HEK293 (cell line): Measurements from ENCODE around the gene CCNG1.

Experiments used
- EGR2 ChIP-seq: fragments of 450-650 bp; formaldehyde crosslinking; IDR thresholded peaks from 2 replicates; pipeline ENCODE4 v1.5.1; 2016; ENCODE audit warnings: low read depth, missing biosample characterization, missing genetic modification characterization
- KLF10 ChIP-seq: fragments of 450-650 bp; IDR thresholded peaks from 2 replicates; pipeline ENCODE4 v1.5.1; 2018; ENCODE audit warnings: missing biosample characterization, mild to moderate bottlenecking, missing genetic modification characterization
- KLF16 ChIP-seq: fragments of 450-650 bp; formaldehyde crosslinking; IDR thresholded peaks from 2 replicates; pipeline ENCODE4 v1.5.1; 2017; ENCODE audit warnings: missing biosample characterization, missing genetic modification characterization
- RBAK ChIP-seq: fragments of 450-650 bp; formaldehyde crosslinking; IDR thresholded peaks from 2 replicates; pipeline ENCODE4 v1.5.1; 2016; ENCODE audit warnings: missing biosample characterization, missing genetic modification characterization
- SP2 ChIP-seq: fragments of 450-650 bp; formaldehyde crosslinking; IDR thresholded peaks from 2 replicates; pipeline ENCODE4 v1.5.1; 2016; ENCODE audit warnings: missing biosample characterization, missing genetic modification characterization
- ZEB2 ChIP-seq: fragments of 450-650 bp; formaldehyde crosslinking; IDR thresholded peaks from 2 replicates; pipeline ENCODE4 v1.5.1; 2016; ENCODE audit warnings: missing biosample characterization, missing genetic modification characterization
- ZNF10 ChIP-seq: fragments of 450-650 bp; formaldehyde crosslinking; IDR thresholded peaks from 2 replicates; pipeline ENCODE4 v1.5.1; 2017; ENCODE audit warnings: missing biosample characterization, missing genetic modification characterization
- ZNF266 ChIP-seq: fragments of 450-650 bp; formaldehyde crosslinking; IDR thresholded peaks from 2 replicates; pipeline ENCODE4 v1.5.1; 2016; ENCODE audit warnings: missing biosample characterization, missing genetic modification characterization, low read depth
- ZNF391 ChIP-seq: fragments of 450-650 bp; formaldehyde crosslinking; IDR thresholded peaks from 2 replicates; pipeline ENCODE4 v1.5.1; 2016; ENCODE audit warnings: low read depth, missing biosample characterization, missing genetic modification characterization, borderline replicate concordance
- ZNF510 ChIP-seq: fragments of 450-650 bp; formaldehyde crosslinking; IDR thresholded peaks from 2 replicates; pipeline ENCODE4 v1.5.1; 2018; ENCODE audit warnings: mild to moderate bottlenecking, missing genetic modification characterization, missing biosample characterization; ENCODE audit not compliant: insufficient replicate concordance
- ZNF521 ChIP-seq: fragments of 450-650 bp; formaldehyde crosslinking; IDR thresholded peaks from 2 replicates; pipeline ENCODE4 v1.5.1; 2017; ENCODE audit warnings: missing biosample characterization, mild to moderate bottlenecking, missing genetic modification characterization
- ZNF610 ChIP-seq: fragments of 450-650 bp; formaldehyde crosslinking; IDR thresholded peaks from 2 replicates; pipeline ENCODE4 v1.5.1; 2016; ENCODE audit warnings: missing biosample characterization, missing genetic modification characterization, borderline replicate concordance
- ZNF623 ChIP-seq: fragments of 450-650 bp; formaldehyde crosslinking; IDR thresholded peaks from 2 replicates; pipeline ENCODE4 v1.5.1; 2016; ENCODE audit warnings: missing biosample characterization, missing genetic modification characterization
- ZNF629 ChIP-seq: fragments of 450-650 bp; formaldehyde crosslinking; IDR thresholded peaks from 2 replicates; pipeline ENCODE4 v1.5.1; 2017; ENCODE audit warnings: missing biosample characterization, missing genetic modification characterization
- ZNF747 ChIP-seq: fragments of 450-650 bp; formaldehyde crosslinking; IDR thresholded peaks from 2 replicates; pipeline ENCODE4 v1.5.1; 2016; ENCODE audit warnings: missing biosample characterization, missing genetic modification characterization
- ZNF776 ChIP-seq: fragments of 450-650 bp; formaldehyde crosslinking; IDR thresholded peaks from 2 replicates; pipeline ENCODE4 v1.5.0; 2017; ENCODE audit warnings: missing biosample characterization, missing genetic modification characterization, borderline replicate concordance
- ZNF830 ChIP-seq: fragments of 450-650 bp; IDR thresholded peaks from 2 replicates; pipeline ENCODE4 v1.5.0; 2018; ENCODE audit warnings: missing biosample characterization, missing genetic modification characterization, low read depth, mild to moderate bottlenecking, moderate library complexity
- ZNF843 ChIP-seq: fragments of 450-650 bp; formaldehyde crosslinking; IDR thresholded peaks from 2 replicates; pipeline ENCODE4 v1.5.1; 2016; ENCODE audit warnings: missing biosample characterization, missing genetic modification characterization
- ZSCAN30 ChIP-seq: fragments of 450-650 bp; IDR thresholded peaks from 2 replicates; pipeline ENCODE4 v1.5.1; 2018; ENCODE audit warnings: missing biosample characterization, mild to moderate bottlenecking, missing genetic modification characterization, moderate library complexity
- TF ChIP-seq, protein P1 (sequence below): fragments of 450-650 bp; formaldehyde crosslinking; IDR thresholded peaks from 2 replicates; pipeline ENCODE4 v1.5.1; 2016; ENCODE audit warnings: missing biosample characterization, missing genetic modification characterization
- TF ChIP-seq, protein P2 (sequence below): IDR thresholded peaks from 2 replicates; pipeline ENCODE4 v1.6.1; 2011; ENCODE audit warnings: mild to moderate bottlenecking, low read depth, low read length, borderline replicate concordance
- TF ChIP-seq, protein P3 (sequence below): fragments of 450-650 bp; formaldehyde crosslinking; IDR thresholded peaks from 2 replicates; pipeline ENCODE4 v1.5.1; 2016; ENCODE audit warnings: missing biosample characterization, missing genetic modification characterization
- TF ChIP-seq, protein P4 (sequence below): fragments of 450-650 bp; formaldehyde crosslinking; IDR thresholded peaks from 2 replicates; pipeline ENCODE4 v1.5.1; 2017; ENCODE audit warnings: missing biosample characterization, missing genetic modification characterization
- TF ChIP-seq, protein P5 (sequence below): fragments of 450-650 bp; formaldehyde crosslinking; IDR thresholded peaks from 2 replicates; pipeline ENCODE4 v1.5.1; 2016; ENCODE audit warnings: missing biosample characterization, missing genetic modification characterization
- TF ChIP-seq, protein P6 (sequence below): fragments of 450-650 bp; formaldehyde crosslinking; IDR thresholded peaks from 2 replicates; pipeline ENCODE4 v1.5.1; 2016; ENCODE audit warnings: missing biosample characterization, missing genetic modification characterization

The CCNG1 gene

DNA sequence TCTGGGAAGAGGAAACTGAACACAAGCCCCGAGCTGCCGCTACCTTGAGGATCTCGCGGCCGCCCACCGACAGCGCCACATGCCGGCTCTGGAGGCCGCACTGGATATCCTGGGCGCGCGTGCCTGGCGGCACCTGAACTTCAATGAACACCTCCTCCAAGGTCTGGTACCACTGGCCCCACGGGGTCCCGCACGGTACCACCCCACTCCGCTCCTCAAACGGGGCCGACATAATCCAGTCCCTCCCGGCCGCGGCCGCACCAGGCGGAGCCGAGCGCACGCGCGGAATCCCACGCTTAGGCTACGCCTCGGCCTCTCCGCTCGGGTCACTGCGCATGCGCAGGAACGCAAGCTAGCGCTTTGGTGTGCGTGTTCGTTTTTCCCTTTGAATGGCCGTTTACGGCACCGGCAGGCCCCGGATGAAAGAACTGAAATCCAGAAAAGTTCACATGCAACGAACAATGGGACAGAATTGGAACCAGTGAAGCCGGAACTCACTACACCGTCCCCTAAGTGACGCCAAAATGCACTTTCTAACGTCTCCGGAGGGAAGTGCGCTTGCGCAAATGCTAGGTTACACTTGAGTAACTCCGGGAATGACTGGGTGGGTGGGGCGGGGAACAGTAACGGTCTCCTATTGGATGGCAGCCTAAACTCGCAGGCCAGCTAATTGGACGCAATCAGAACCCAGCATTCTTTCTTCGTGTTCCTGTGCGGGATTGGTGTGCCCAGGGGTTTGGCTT lies 22.6 kb downstream of the CCNG1 start, which contains the start of gene NUDCD2 (continued):
- TF ChIP-seq, protein P1, sequence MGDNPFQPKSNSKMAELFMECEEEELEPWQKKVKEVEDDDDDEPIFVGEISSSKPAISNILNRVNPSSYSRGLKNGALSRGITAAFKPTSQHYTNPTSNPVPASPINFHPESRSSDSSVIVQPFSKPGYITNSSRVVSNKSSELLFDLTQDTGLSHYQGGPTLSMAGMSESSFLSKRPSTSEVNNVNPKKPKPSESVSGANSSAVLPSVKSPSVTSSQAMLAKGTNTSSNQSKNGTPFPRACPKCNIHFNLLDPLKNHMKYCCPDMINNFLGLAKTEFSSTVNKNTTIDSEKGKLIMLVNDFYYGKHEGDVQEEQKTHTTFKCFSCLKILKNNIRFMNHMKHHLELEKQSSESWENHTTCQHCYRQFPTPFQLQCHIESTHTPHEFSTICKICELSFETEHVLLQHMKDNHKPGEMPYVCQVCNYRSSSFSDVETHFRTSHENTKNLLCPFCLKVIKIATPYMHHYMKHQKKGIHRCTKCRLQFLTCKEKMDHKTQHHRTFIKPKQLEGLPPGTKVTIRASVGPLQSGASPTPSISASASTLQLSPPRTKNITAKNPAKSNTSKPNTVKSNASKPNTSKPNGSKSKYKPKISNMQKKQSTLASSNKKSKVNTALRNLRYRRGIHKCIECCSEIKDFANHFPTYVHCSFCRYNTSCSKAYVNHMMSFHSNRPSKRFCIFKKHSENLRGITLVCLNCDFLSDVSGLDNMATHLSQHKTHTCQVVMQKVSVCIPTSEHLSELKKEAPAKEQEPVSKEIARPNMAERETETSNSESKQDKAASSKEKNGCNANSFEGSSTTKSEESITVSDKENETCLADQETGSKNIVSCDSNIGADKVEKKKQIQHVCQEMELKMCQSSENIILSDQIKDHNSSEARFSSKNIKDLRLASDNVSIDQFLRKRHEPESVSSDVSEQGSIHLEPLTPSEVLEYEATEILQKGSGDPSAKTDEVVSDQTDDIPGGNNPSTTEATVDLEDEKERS (tag by site-specific recombination), result no peak
- TF ChIP-seq RBAK, result no peak
- TF ChIP-seq, protein P2, sequence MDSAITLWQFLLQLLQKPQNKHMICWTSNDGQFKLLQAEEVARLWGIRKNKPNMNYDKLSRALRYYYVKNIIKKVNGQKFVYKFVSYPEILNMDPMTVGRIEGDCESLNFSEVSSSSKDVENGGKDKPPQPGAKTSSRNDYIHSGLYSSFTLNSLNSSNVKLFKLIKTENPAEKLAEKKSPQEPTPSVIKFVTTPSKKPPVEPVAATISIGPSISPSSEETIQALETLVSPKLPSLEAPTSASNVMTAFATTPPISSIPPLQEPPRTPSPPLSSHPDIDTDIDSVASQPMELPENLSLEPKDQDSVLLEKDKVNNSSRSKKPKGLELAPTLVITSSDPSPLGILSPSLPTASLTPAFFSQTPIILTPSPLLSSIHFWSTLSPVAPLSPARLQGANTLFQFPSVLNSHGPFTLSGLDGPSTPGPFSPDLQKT, result no peak
- TF ChIP-seq ZNF610 (tag by site-specific recombination), result peak; percentile 66; the same call in 1 of the 2 replicates
- no peak for TF ChIP-seq KLF10
- no peak for TF ChIP-seq KLF16 (tag by site-specific recombination)
- no peak for TF ChIP-seq ZNF747 (tag by site-specific recombination)
- TF ChIP-seq ZNF776 (tag by site-specific recombination), result no peak
- TF ChIP-seq EGR2, result peak; percentile 66; the same call in 1 of the 2 replicates
- TF ChIP-seq ZNF10 (tag by site-specific recombination), result no peak
- TF ChIP-seq ZEB2 (tag by site-specific recombination), result peak; percentile 67; the same call in 1 of the 2 replicates
- 0 out of 2 replicates have a peak, but pooled peaks have one; percentile 30 for TF ChIP-seq ZNF843 (tag by site-specific recombination)
- no peak for TF ChIP-seq ZNF830 (tag by site-specific recombination)
- TF ChIP-seq, protein P3, sequence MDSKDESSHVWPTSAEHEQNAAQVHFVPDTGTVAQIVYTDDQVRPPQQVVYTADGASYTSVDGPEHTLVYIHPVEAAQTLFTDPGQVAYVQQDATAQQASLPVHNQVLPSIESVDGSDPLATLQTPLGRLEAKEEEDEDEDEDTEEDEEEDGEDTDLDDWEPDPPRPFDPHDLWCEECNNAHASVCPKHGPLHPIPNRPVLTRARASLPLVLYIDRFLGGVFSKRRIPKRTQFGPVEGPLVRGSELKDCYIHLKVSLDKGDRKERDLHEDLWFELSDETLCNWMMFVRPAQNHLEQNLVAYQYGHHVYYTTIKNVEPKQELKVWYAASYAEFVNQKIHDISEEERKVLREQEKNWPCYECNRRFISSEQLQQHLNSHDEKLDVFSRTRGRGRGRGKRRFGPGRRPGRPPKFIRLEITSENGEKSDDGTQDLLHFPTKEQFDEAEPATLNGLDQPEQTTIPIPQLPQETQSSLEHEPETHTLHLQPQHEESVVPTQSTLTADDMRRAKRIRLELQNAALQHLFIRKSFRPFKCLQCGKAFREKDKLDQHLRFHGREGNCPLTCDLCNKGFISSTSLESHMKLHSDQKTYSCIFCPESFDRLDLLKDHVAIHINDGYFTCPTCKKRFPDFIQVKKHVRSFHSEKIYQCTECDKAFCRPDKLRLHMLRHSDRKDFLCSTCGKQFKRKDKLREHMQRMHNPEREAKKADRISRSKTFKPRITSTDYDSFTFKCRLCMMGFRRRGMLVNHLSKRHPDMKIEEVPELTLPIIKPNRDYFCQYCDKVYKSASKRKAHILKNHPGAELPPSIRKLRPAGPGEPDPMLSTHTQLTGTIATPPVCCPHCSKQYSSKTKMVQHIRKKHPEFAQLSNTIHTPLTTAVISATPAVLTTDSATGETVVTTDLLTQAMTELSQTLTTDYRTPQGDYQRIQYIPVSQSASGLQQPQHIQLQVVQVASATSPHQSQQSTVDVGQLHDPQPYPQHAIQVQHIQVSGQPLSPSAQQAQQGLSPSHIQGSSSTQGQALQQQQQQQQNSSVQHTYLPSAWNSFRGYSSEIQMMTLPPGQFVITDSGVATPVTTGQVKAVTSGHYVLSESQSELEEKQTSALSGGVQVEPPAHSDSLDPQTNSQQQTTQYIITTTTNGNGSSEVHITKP (tag by site-specific recombination), result peak; percentile 69; the same call in 1 of the 2 replicates
- TF ChIP-seq, protein P4, sequence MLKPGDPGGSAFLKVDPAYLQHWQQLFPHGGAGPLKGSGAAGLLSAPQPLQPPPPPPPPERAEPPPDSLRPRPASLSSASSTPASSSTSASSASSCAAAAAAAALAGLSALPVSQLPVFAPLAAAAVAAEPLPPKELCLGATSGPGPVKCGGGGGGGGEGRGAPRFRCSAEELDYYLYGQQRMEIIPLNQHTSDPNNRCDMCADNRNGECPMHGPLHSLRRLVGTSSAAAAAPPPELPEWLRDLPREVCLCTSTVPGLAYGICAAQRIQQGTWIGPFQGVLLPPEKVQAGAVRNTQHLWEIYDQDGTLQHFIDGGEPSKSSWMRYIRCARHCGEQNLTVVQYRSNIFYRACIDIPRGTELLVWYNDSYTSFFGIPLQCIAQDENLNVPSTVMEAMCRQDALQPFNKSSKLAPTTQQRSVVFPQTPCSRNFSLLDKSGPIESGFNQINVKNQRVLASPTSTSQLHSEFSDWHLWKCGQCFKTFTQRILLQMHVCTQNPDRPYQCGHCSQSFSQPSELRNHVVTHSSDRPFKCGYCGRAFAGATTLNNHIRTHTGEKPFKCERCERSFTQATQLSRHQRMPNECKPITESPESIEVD (tag by site-specific recombination), result no peak
- TF ChIP-seq ZNF266 (tag by site-specific recombination), result no peak
- no peak for TF ChIP-seq ZNF510 (tag by site-specific recombination)
- TF ChIP-seq, protein P5, sequence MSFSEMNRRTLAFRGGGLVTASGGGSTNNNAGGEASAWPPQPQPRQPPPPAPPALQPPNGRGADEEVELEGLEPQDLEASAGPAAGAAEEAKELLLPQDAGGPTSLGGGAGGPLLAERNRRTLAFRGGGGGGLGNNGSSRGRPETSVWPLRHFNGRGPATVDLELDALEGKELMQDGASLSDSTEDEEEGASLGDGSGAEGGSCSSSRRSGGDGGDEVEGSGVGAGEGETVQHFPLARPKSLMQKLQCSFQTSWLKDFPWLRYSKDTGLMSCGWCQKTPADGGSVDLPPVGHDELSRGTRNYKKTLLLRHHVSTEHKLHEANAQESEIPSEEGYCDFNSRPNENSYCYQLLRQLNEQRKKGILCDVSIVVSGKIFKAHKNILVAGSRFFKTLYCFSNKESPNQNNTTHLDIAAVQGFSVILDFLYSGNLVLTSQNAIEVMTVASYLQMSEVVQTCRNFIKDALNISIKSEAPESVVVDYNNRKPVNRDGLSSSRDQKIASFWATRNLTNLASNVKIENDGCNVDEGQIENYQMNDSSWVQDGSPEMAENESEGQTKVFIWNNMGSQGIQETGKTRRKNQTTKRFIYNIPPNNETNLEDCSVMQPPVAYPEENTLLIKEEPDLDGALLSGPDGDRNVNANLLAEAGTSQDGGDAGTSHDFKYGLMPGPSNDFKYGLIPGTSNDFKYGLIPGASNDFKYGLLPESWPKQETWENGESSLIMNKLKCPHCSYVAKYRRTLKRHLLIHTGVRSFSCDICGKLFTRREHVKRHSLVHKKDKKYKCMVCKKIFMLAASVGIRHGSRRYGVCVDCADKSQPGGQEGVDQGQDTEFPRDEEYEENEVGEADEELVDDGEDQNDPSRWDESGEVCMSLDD, result no peak; the same call in 1 of the 2 replicates
- TF ChIP-seq ZNF521, result no peak
- peak; percentile 85 for TF ChIP-seq ZNF629 (tag by site-specific recombination)
- peak; percentile 29; the same call in 1 of the 2 replicates for TF ChIP-seq ZSCAN30 (tag by site-specific recombination)
- TF ChIP-seq, protein P6, sequence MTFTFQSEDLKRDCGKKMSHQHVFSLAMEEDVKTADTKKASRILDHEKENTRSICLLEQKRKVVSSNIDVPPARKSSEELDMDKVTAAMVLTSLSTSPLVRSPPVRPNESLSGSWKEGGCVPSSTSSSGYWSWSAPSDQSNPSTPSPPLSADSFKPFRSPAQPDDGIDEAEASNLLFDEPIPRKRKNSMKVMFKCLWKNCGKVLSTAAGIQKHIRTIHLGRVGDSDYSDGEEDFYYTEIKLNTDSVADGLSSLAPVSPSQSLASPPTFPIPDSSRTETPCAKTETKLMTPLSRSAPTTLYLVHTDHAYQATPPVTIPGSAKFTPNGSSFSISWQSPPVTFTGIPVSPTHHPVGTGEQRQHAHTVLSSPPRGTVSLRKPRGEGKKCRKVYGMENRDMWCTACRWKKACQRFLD (tag by site-specific recombination), result no peak
- peak; percentile 67 for TF ChIP-seq SP2
- TF ChIP-seq ZNF623 (tag by site-specific recombination), result no peak
- no peak; the same call in 1 of the 2 replicates for TF ChIP-seq ZNF391 (tag by site-specific recombination)
